ENCODE results near the gene RPA3. TPM values are rescaled to one million over a fixed set of nuclear protein-coding genes. Genes with fewer than 3 reads are reported as not detected.

The RPA3 gene
- total RNA-seq, 1 donor from 2014 or later = 128 TPM

DNA sequence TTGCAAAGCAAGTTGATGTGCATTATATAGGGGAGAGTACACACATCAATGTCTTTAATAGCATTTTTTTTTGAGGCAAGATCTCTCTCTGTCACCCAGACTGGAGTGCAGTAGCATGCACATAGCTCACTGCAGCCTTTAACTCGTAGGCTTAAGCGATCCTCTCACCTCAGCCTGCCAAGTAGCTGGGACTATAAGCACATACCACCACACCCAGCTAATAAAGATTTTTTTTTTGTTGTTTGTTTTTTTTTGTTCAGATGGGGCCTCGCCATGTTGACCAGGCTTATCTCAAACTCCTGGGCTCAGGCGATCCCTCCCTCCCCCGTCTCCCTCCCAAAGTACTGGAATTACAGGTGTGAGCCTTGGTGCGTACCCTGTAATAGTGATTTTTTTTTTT is 76.3 kb downstream of the RPA3 start:
- peaks cover 18% of the 10 kb centered on the region for H3F3A ChIP-seq (ENCODE audit: low read depth)
- DNase-seq (ENCODE audit: low spot score) = no peak
- Mint-ChIP-seq H3K27me3 (ENCODE audit: insufficient read depth, low read depth) (peaks cover 6% of the 10 kb centered on the region), H3K4me3 (peak overlapping the region; percentile 94), H3K4me1 (peaks cover 26% of the 10 kb centered on the region), H3K36me3 (peaks cover 13% of the 10 kb centered on the region), H3K9me3 (peaks cover 5% of the 10 kb centered on the region), H3K27ac (no peak overlapping the region)
- H3K4me1 ChIP-seq = peaks cover 16% of the 10 kb centered on the region
- peak overlapping the region; percentile 80 for H3K4me2 ChIP-seq
- no peaks in the 10 kb centered on the region for H3K27me3 ChIP-seq
- H4K20me1 ChIP-seq (ENCODE audit: low read depth) = no peaks in the 10 kb centered on the region
- H3K9me3 ChIP-seq (ENCODE audit: low read depth) = no peaks in the 10 kb centered on the region
- H3K27ac ChIP-seq = no peak overlapping the region
- TF ChIP-seq EZH2phosphoT487 (IDR thresholded peaks at IDR 0.05) (no peak), EZH2 (IDR thresholded peaks at IDR 0.05) (no peak)
- TF ChIP-seq, protein P1, sequence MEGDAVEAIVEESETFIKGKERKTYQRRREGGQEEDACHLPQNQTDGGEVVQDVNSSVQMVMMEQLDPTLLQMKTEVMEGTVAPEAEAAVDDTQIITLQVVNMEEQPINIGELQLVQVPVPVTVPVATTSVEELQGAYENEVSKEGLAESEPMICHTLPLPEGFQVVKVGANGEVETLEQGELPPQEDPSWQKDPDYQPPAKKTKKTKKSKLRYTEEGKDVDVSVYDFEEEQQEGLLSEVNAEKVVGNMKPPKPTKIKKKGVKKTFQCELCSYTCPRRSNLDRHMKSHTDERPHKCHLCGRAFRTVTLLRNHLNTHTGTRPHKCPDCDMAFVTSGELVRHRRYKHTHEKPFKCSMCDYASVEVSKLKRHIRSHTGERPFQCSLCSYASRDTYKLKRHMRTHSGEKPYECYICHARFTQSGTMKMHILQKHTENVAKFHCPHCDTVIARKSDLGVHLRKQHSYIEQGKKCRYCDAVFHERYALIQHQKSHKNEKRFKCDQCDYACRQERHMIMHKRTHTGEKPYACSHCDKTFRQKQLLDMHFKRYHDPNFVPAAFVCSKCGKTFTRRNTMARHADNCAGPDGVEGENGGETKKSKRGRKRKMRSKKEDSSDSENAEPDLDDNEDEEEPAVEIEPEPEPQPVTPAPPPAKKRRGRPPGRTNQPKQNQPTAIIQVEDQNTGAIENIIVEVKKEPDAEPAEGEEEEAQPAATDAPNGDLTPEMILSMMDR (IDR thresholded peaks at IDR 0.05) = no peak
- H2AFZ ChIP-seq (replicated peaks) = no peak overlapping the region
- H3K36me3 ChIP-seq = peaks cover 9% of the 10 kb centered on the region
- peak overlapping the region; percentile 78 for H3K4me3 ChIP-seq
- no peak overlapping the region for H3K9ac ChIP-seq
- peaks cover 55% of the 10 kb centered on the region for H3K79me2 ChIP-seq (ENCODE audit: low read depth)

DNA sequence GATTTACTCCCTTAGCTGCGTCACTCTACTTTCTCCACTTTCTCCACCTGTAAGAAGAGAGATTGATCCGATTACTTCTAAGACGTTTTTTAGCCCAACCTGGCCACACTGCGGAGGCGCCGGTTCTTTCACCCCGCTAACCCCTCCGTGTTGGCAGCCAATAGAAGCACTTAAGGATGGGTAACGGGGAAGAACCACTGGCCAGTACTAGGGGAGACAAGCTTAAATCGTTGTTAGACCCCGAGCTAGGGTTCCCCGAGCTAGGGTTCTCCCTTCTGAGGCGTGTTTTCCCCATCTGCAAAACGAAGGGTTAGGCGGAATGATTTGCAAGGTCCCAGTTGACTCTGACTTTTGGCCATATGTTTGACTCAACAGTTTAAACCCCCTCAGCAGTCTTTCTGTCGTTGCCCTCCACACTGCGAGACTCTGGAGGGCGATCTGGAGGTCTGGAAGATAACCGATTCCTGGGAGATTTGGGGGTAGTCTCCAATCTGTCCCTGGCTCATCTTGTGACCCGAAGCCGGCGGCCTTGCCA is 77.2 kb downstream of the RPA3 start:
- Mint-ChIP-seq H3K4me3 (peak overlapping the region; percentile 94), H3K4me1 (peaks cover 26% of the 10 kb centered on the region), H3K36me3 (peaks cover 11% of the 10 kb centered on the region), H3K27ac (peak overlapping the region; percentile 70), H3K27me3 (ENCODE audit: insufficient read depth, low read depth) (peaks cover 6% of the 10 kb centered on the region), H3K9me3 (no peaks in the 10 kb centered on the region)
- Histone ChIP-seq H3K4me1 (peaks cover 16% of the 10 kb centered on the region), H3K27ac (peak overlapping the region; percentile 49), H3K9ac (peak overlapping the region; percentile 53), H3K4me2 (peak overlapping the region; percentile 80), H3K9me3 (ENCODE audit: low read depth) (no peaks in the 10 kb centered on the region), H3K36me3 (peaks cover 12% of the 10 kb centered on the region), H3K79me2 (ENCODE audit: low read depth) (peaks cover 50% of the 10 kb centered on the region), H3F3A (ENCODE audit: low read depth) (peaks cover 21% of the 10 kb centered on the region), H2AFZ (replicated peaks) (peak overlapping the region; percentile 86), H3K27me3 (no peaks in the 10 kb centered on the region), H3K4me3 (peak overlapping the region; percentile 78), H4K20me1 (ENCODE audit: low read depth) (no peaks in the 10 kb centered on the region)
- no peak for DNase-seq (ENCODE audit: low spot score)
- TF ChIP-seq EZH2phosphoT487 (IDR thresholded peaks at IDR 0.05) (no peak), EZH2 (IDR thresholded peaks at IDR 0.05) (no peak)
- TF ChIP-seq, protein P1 (IDR thresholded peaks at IDR 0.05) = no peak

DNA sequence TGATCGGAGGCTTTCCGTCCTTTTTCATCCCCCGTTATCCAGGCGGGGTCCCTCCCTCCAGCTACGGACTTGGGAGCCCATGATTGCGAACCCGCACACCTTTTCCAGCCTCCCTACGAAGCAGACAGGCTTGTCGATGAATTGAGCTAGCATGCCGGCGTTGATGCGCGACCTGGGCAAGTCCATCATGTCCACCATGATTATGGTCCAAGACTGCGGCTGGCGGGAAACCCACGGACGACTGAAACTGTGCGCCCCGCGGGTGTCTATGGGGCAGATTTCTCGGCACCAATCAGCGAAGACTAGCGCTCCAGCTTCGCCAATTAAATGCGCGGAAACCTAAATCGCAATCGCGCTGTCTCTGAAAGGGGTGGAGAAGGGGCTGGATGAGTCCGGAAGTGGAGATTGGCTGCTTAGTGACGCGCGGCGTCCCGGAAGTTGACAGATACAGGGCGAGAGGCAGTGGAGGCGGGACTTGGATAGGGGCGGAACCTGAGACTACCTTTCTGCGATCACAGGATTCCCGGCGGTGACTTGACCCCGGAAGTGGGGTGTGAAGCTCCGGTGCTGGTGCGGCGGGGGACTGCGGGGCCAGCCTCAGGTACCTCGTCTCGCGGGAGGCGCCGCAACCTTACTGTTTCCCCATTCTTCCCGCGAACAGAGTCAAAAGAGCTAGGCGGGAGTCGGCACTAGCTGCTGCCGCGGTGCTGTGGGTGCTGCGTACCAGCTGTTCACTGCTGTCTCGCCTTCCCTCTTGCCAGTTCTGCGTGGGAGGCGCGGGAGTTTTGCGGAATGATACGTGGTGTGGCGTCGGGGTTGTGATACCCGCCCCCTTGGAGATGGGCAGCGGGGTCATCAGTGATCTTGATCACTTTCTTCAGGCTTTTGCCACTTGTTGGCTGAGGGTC is 77.9 kb downstream of the RPA3 start, which contains the start of gene UMAD1:
Gene UMAD1, plus strand, starts transcription at position 532 of the 908 bp plus-strand sequence. CDS start 32,620 bp downstream, outside the sequence.
- Histone ChIP-seq H3K9ac (peak within 1 kb of the TSS; percentile 78), H3K27ac (peak within 1 kb of the TSS; percentile 49), H3K4me2 (peak within 1 kb of the TSS; percentile 85), H3K27me3 (no peaks in the 10 kb centered on the region), H3K36me3 (peaks cover 12% of the 10 kb centered on the region), H4K20me1 (ENCODE audit: low read depth) (no peaks in the 10 kb centered on the region), H3K9me3 (ENCODE audit: low read depth) (no peaks in the 10 kb centered on the region), H3K4me1 (peaks cover 16% of the 10 kb centered on the region), H2AFZ (replicated peaks) (peak within 1 kb of the TSS; percentile 91), H3K4me3 (peak within 1 kb of the TSS; percentile 78), H3F3A (ENCODE audit: low read depth) (peaks cover 21% of the 10 kb centered on the region), H3K79me2 (ENCODE audit: low read depth) (peaks cover 46% of the 10 kb centered on the region)
- peak; percentile 99 for DNase-seq (ENCODE audit: low spot score)
- Mint-ChIP-seq H3K27me3 (ENCODE audit: insufficient read depth, low read depth) (peaks cover 6% of the 10 kb centered on the region), H3K9me3 (no peaks in the 10 kb centered on the region), H3K27ac (peak within 1 kb of the TSS; percentile 89), H3K4me3 (peak within 1 kb of the TSS; percentile 94), H3K4me1 (peaks cover 26% of the 10 kb centered on the region), H3K36me3 (peaks cover 8% of the 10 kb centered on the region)
- TF ChIP-seq EZH2 (IDR thresholded peaks at IDR 0.05) (no peak), EZH2phosphoT487 (IDR thresholded peaks at IDR 0.05) (no peak)
- TF ChIP-seq, protein P1 (IDR thresholded peaks at IDR 0.05) = no peak

All from neural progenitor cell (in vitro differentiated cells).